ENCODE measurements around the gene EYS.

DNA sequence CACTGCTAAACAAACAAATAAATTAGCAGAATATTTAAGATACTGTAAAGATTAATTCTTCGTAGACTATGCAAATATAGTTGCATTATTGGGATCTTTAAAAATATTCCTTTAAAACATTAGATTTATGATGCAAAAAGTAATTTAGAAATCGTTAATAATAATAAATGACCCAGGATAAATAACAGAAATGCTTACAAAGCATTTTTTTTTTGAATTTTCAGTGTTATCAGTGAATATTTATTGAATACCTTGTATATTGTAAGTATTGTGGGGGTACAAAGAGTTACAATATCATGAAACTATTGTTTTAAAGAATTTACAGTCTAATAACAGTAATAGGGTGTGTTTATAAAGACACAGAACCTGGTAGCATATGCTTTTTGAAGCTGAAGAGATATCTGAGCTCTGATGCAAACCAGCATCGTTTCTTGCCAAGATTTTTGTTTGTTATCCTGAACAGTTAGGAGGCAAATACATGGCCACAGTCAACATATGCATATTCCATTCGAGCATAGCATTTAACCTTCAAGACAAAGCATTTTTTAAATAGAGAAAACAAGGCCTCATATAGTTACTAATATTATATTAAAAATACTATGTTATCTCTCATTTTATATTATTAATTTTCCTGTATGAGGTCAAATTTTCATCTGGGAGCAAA, 1584.2 kb downstream of the EYS start:
- no peak for TF ChIP-seq POLR2AphosphoS5 (IDR thresholded peaks at IDR 0.05)
- TF ChIP-seq CTCF (IDR thresholded peaks at IDR 0.05), result no peak
